Measurements from ENCODE around the gene GMIP. TPM values are rescaled to one million over a fixed set of nuclear protein-coding genes. Genes with fewer than 3 reads are reported as not detected.
"Not testable (repeated sequence)": the region's sequence is repeated elsewhere in the genome, so short reads cannot be mapped to it uniquely, and the experiment has no call there.

The GMIP gene, protein sequence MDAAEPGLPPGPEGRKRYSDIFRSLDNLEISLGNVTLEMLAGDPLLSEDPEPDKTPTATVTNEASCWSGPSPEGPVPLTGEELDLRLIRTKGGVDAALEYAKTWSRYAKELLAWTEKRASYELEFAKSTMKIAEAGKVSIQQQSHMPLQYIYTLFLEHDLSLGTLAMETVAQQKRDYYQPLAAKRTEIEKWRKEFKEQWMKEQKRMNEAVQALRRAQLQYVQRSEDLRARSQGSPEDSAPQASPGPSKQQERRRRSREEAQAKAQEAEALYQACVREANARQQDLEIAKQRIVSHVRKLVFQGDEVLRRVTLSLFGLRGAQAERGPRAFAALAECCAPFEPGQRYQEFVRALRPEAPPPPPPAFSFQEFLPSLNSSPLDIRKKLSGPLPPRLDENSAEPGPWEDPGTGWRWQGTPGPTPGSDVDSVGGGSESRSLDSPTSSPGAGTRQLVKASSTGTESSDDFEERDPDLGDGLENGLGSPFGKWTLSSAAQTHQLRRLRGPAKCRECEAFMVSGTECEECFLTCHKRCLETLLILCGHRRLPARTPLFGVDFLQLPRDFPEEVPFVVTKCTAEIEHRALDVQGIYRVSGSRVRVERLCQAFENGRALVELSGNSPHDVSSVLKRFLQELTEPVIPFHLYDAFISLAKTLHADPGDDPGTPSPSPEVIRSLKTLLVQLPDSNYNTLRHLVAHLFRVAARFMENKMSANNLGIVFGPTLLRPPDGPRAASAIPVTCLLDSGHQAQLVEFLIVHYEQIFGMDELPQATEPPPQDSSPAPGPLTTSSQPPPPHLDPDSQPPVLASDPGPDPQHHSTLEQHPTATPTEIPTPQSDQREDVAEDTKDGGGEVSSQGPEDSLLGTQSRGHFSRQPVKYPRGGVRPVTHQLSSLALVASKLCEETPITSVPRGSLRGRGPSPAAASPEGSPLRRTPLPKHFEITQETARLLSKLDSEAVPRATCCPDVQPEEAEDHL
- 2.7 and 12.4 TPM in 2 replicates for total RNA-seq (2014; rRNA removed; shearing (Covaris generic); ENCODE audit: low replicate concordance)

DNA sequence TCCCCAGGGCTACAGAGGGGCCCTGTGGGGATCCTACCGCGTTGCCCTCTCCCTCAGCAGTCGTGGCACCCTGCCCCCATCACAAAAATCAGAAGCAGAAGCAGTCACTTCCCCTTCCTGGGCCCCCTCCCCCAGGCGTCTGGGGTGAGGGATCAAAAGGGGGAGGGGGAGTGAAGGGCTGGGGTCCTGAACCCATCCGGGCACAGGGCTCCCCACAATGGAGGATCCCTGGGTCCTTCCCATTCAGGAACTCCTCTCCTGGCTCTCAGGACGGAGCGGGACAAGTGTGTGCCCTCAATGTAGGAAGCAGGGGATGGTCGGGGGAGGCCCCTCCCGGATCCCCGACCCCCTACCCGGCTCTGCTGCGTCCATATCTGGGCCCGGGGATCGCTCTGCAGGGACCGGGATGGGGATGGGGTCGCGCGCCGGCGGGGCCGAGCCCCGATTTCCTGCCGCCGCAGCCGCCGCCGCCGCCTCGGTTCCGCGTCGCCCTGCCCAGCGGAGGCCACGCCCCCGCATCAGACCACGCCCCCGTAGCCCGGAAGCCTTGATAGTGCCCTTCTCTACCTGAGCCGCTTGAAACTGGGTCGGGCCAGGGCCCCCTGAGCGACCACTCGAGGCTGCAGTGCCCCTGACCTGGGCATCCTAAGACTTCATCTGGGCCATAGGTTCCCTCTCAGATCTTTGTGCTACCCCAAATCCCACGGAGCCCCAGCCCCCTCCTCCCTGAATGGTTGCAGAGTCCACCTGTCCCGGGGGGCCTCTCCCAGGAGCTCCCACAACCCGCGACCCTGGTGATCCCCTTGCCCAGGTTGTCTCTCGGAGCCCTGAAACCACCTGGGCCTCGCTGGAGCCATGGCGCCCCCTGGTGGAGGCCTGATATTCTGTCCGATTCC lies at the start of gene GMIP:
TSS of gene GMIP (minus strand) at position 500 of the 896 bp plus-strand sequence. CDS start at position 372, 128 bp downstream.
- peaks cover 42% of the 10 kb centered on the region for H3K36me3 ChIP-seq
- DNase-seq: peak; percentile 73
- H3K4me3 ChIP-seq: peak within 1 kb of the TSS; percentile 90
- H3K9me3 ChIP-seq: no peaks in the 10 kb centered on the region
- H3K27me3 ChIP-seq: no peaks in the 10 kb centered on the region

DNA sequence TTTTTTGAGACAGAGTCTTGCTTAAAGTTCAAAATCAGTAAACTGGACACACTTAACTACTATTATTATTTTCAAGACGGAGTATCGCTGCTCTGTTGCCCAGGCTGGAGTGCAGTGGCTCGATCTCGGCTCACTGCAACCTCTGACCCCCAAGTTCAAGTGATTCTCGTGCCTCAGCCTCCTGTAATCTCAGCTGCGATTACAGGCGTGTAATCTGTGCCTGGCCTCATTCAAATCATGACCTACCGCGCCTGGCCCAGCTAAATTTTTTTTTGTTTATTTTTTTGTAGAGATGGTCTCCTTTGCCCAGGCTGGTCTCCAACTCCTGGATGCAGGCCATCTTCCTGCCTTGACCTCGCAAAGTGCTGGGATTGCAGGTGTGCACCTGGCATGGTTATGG lies 48.2 kb upstream of the GMIP start:
- DNase-seq: no peak
- Histone ChIP-seq H3K4me3 (no peak overlapping the region), H3K36me3 (peaks cover 7% of the 10 kb centered on the region), H3K9me3 (peaks cover 2% of the 10 kb centered on the region), H3K27me3 (no peaks in the 10 kb centered on the region)

DNA sequence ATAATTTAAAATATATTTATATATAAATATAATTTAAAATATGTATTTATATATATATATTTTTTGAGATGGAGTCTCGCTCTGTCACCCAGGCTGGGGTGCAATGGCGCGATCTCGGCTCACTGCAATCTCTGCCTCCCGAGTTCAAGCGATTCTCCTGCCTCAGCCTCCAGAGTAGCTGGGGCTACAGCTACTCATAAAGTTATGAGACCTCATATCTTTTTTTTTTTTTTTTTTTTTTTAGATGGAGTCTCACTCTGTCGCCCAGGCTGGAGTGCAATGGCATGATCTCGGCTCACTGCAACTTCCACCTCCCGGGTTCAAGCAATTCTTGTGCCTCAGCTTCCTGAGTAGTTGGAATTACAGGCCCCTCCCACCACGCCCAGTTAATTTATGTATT lies 45.6 kb upstream of the GMIP start:
- DNase-seq, H3K27me3 ChIP-seq, H3K36me3 ChIP-seq, H3K4me3 ChIP-seq: not testable (repeated sequence)
- H3K9me3 ChIP-seq: peaks cover 25% of the 10 kb centered on the region

DNA sequence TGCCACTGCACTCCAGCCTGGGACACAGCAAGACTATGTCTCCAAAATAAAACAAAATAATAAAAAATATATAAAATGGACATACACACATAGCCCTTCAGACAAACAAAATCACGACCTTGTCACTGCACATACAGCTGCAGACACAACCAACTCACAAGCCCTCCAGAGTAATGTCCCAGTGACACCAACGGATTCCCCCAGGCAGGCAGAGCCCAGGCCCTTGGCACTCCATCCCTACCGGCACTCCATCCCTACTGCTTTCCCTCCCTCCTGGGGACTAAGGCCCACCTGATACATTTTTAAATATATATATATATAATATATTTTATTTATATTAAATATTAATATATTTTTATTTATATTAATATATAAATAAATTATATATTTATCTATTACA lies 43.6 kb upstream of the GMIP start:
- no peak for DNase-seq

DNA sequence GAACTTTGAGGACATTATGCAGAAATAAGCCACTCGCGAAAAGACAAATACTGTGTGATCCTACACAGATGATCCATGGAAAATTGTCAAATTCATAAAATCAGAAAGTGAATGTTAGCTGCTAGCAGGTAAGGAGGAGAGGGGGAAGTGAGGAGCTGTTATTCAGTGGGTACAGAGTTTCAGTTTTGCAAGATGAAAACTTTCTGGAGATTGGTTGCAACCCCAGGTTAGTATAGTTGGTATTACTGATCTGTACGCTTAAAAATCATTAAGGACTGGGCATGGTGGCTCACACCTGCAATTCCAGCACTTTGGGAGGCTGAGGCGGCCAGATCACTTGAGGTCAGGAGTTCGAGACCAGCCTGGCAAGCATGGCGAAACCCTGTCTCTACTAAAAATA lies 43.1 kb upstream of the GMIP start:
- Histone ChIP-seq H3K4me3 (no peak overlapping the region), H3K27me3 (no peaks in the 10 kb centered on the region), H3K9me3 (peaks cover 26% of the 10 kb centered on the region), H3K36me3 (peaks cover 7% of the 10 kb centered on the region)
- DNase-seq: no peak

More for the DNA sequence above, 43.6 kb upstream of the GMIP start:
- H3K36me3 ChIP-seq: peaks cover 7% of the 10 kb centered on the region
- H3K9me3 ChIP-seq: peaks cover 26% of the 10 kb centered on the region
- no peak overlapping the region for H3K4me3 ChIP-seq
- H3K27me3 ChIP-seq: no peaks in the 10 kb centered on the region

DNA sequence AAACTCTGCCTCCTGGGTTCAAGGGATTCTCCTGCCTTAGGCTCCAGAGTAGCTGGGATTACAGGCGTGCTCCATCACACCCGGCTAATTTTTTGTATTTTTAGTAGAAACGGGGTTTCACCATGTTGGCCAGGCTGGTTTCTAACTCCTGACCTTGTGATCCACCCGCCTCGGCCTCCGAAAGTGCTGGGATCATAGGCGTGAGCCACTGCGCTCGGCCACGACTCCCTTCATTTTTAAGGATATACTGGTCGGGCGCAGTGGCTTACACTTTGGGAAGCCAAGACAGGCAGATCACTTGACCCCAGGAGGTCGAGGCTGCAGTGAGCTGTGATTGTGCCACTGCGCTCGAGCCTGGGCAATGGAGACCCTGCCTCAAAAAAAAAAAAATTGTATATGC lies 42.7 kb upstream of the GMIP start:
- H3K27me3 ChIP-seq, DNase-seq, H3K4me3 ChIP-seq: not testable (repeated sequence)
- H3K9me3 ChIP-seq: peaks cover 30% of the 10 kb centered on the region
- H3K36me3 ChIP-seq: peaks cover 11% of the 10 kb centered on the region

DNA sequence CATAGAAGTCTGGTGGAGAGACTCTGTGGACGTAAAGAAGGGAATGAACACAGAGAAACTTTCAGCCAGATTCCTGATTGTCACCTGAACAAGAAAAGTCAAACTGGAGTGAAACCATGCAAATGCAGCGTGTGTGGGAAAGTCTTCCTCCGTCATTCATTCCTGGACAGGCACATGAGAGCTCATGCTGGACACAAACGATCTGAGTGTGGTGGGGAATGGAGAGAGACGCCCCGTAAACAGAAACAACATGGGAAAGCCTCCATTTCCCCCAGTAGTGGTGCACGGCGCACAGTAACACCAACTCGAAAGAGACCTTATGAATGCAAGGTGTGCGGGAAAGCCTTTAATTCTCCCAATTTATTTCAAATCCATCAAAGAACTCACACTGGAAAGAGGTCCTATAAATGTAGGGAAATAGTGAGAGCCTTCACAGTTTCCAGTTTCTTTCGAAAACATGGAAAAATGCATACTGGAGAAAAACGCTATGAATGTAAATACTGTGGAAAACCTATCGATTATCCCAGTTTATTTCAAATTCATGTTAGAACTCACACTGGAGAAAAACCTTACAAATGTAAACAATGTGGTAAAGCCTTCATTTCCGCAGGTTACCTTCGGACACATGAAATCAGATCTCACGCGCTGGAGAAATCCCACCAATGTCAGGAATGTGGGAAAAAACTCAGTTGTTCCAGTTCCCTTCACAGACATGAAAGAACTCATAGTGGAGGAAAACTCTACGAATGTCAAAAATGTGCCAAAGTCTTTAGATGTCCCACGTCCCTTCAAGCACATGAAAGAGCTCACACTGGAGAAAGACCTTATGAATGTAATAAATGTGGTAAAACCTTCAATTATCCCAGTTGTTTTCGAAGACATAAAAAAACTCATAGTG lies 36.0 kb upstream of the GMIP start:
- Histone ChIP-seq H3K4me3 (no peak overlapping the region), H3K9me3 (peaks cover 57% of the 10 kb centered on the region), H3K27me3 (no peaks in the 10 kb centered on the region), H3K36me3 (peaks cover 70% of the 10 kb centered on the region)
- no peak for DNase-seq

DNA sequence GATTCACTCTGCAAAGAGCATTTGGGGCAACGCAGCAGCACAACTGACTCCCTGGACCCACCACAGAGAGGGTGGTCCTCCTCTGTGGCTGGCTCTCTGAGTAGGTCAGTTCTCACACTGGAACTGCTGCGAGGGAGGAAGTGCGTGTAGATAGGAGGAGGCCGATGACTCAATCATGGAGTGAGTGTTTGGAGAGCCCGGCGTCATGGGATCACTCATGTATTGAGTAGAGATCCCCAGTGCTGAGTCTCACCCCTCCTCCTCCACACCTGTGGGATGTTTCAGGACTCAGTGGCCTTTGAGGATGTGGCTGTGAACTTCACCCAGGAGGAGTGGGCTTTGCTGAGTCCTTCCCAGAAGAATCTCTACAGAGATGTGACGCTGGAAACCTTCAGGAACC lies 34.1 kb upstream of the GMIP start:
- Histone ChIP-seq H3K36me3 (peaks cover 85% of the 10 kb centered on the region), H3K9me3 (peaks cover 61% of the 10 kb centered on the region), H3K27me3 (no peaks in the 10 kb centered on the region), H3K4me3 (no peak overlapping the region)
- DNase-seq: no peak

DNA sequence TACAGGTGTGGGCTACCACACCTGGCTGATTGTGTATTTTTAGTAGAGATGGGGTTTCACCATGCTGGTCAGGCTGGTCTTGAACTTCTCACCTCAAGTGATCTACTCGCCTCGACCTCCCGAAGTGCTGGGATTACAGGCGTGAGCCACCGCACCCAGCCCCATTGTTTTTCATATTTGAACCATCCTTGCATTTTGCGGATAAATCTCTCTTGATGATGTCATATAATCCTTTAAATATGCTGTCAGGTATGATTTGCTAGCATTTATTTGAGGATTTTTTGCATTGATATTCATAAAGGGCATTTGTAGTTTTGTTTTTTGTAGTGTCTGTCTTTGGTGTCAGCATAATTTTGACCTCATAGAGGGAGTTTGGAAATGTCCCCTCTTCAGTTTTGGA lies 30.9 kb upstream of the GMIP start:
- no peaks in the 10 kb centered on the region for H3K27me3 ChIP-seq
- H3K36me3 ChIP-seq: peaks cover 72% of the 10 kb centered on the region
- H3K9me3 ChIP-seq: peaks cover 59% of the 10 kb centered on the region
- no peak overlapping the region for H3K4me3 ChIP-seq
- DNase-seq: no peak

DNA sequence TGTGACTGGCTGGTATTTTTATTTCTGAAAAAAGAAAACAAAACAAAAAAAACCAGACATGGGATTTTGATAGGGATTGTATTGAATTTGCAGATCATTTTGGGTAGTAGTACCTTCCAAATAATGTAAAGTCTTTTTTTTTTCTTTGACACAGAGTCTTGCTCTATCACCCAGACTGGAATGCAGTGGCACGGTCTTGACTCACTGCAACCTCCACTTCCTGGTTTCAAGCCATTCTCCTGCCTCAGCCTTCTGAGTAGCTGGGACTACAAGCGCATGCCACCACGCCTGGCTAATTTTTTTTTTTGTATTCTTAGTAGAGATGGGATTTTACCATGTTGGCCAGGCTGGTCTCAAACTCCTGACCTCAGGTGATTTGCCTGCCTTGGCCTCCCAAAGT lies 29.4 kb upstream of the GMIP start:
- no peak for DNase-seq
- peaks cover 49% of the 10 kb centered on the region for H3K9me3 ChIP-seq
- no peak overlapping the region for H3K4me3 ChIP-seq
- H3K36me3 ChIP-seq: peaks cover 60% of the 10 kb centered on the region
- H3K27me3 ChIP-seq: no peaks in the 10 kb centered on the region

DNA sequence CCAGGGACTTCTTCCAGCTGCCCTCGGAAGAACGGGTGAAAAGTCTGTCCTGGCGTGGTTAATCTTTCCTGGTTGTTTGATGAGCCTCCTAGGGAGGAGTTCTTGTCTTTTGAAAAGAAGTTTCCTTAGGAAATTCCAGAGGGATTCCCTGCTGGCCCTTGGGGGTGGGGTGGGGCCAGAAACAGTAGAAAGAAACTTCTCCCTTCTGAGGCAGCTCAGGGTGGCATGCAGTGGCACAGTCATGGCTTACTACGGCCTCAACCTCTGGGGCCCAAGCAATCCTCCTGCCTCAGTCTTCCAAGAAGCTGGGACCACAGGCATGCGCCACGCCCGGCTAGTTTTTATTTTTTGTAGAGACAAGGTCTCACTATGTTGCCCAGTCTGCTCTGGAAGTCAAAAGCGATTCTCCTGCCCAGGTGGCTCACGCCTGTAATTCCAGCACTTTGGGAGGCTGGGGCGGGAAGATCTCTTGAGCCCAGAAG lies 26.7 kb upstream of the GMIP start:
- Histone ChIP-seq H3K4me3 (peak overlapping the region; percentile 91), H3K36me3 (peaks cover 34% of the 10 kb centered on the region), H3K27me3 (no peaks in the 10 kb centered on the region), H3K9me3 (peaks cover 33% of the 10 kb centered on the region)
- no peak for DNase-seq

DNA sequence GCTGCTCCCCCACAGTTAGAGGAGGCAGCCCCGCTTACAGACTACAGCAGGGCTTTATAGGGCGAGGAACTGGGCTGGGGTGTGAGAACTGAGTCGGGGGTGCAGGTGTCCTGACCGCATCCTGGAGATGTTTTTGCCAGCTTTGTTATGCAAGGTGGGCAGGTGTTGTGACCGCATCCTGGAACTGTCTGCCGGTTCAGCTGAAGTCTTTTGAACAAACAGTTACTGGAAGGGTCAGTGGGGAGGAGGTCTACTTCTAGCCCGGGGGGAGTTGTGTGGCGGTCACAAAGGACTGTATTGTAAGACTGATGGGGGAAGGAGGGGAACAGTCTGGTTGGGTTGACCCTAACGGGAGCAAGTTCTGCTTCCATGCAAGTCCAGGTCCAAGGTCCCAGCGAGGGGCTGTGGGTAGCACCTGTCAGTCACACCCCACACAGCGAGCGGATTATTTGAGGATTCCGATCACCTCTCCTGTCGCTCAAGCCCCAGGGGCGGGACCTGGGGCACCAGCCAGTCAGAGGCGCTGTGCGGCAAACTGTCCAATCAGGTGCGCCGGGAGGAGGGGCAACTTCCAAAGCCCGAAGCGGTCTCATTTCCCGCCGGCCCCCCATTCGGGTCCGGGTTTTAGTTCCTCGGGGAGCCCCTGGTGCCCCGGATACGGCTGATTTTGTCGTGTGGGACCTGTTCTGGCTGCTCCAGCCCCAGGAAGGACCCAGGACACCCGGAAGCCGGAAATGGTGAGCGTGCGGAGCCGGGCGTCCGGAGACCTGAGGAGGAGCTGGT lies 25.0 kb upstream of the GMIP start, which contains the start of gene ZNF101:
TSS of gene ZNF101 (plus strand) at position 610 of the 783 bp plus-strand sequence. CDS start at position 735, 125 bp downstream.
- Histone ChIP-seq H3K36me3 (peaks cover 20% of the 10 kb centered on the region), H3K27me3 (no peaks in the 10 kb centered on the region), H3K9me3 (peaks cover 21% of the 10 kb centered on the region), H3K4me3 (peak within 1 kb of the TSS; percentile 91)
- DNase-seq: peak; percentile 97

DNA sequence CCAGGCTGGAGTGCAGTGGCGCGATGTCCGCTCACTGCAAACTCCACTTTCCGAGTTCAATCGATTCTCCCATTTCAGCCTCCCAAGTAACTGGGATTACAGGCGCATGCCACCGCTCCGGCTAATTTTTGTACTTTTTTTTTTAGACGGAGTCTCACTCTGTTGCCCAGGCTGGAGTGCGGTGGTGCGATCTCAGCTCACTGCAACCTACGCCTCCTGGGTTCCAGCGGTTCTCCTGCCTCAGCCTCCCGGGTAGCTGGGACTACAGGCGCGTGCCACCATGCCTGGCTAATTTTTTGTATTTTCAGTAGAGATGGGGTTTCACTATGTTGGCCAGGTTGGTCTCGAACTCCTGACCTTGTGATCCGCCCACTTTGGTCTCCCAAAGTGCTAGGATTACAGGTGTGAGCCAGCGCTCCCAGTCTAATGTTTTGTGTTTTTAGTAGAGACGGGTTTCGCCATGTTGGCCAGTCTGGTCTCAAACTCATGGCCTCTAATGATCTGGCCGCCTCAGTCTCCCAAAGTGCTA lies 22.0 kb upstream of the GMIP start:
- not testable (repeated sequence) for H3K4me3 ChIP-seq, H3K27me3 ChIP-seq, DNase-seq
- peaks cover 16% of the 10 kb centered on the region for H3K9me3 ChIP-seq
- peaks cover 33% of the 10 kb centered on the region for H3K36me3 ChIP-seq
